ENCODE data around the gene E2F4. TPM values are rescaled to one million over a fixed set of nuclear protein-coding genes. Genes with fewer than 3 reads are reported as not detected.

The E2F4 gene
- total and polyA plus RNA-seq, 2 of the 8 experiments (the other 6 are each of a cell fraction or from before 2014, with no cell fraction given), result 79.9 to 157 TPM

GRCh38 chr16:67229906-67230808, 38.2 kb downstream of the E2F4 start:
- Histone ChIP-seq H3K36me3 (ENCODE audit: control insufficient read depth in 2 of 4, insufficient read depth in 4 of 4, low read length in 3 of 4) (peaks cover 17 to 41% (median 38%) of the 10 kb centered on the region in 4 experiments; a peak in 7 of 8 replicates), H3K9me3 (ENCODE audit: insufficient read depth in 2 of 2, low read depth in 1 of 2, low read length in 1 of 2) (no peaks in the 10 kb centered on the region), H3K27me3 (replicated peaks in 1 of 4; ENCODE audit: control insufficient read depth in 3 of 4, extremely low read depth in 1 of 4, insufficient read depth in 3 of 4, low read length in 3 of 4) (no peaks in the 10 kb centered on the region; a peak in 2 of 7 replicates), H3K18ac (ENCODE audit: extremely low read depth, low read length) (no peak overlapping the region), H4K5ac (ENCODE audit: insufficient read length, low read depth, low read length) (no peak overlapping the region), H3K4me2 (ENCODE audit: insufficient read depth in 1 of 2, low read depth in 2 of 2, low read length in 2 of 2) (no peak overlapping the region), H3K14ac (ENCODE audit: insufficient read length) (no peak overlapping the region), H3K23me2 (ENCODE audit: low read depth, low read length) (peaks cover 5% of the 10 kb centered on the region), H3K4me3 (ENCODE audit: extremely low read depth in 1 of 4, insufficient read depth in 2 of 4, low read depth in 3 of 4, low read length in 4 of 4) (no peak overlapping the region), H2AK5ac (ENCODE audit: low read depth, low read length) (no peak overlapping the region), H3K4ac (replicated peaks; ENCODE audit: insufficient read length, low read depth, low read length) (no peak overlapping the region), H3K79me2 (ENCODE audit: control insufficient read depth in 1 of 2, insufficient read depth in 2 of 2, low read length in 2 of 2) (peaks cover 0 to 13% of the 10 kb centered on the region in 2 experiments; a peak in 2 of 4 replicates), H2BK5ac (ENCODE audit: low read depth, low read length) (no peak overlapping the region), H3K79me1 (ENCODE audit: low read depth, low read length) (no peaks in the 10 kb centered on the region; the same call in 1 of the 2 replicates), H2BK12ac (ENCODE audit: low read depth, low read length) (no peak overlapping the region), H2BK120ac (replicated peaks; ENCODE audit: low read depth, low read length) (no peak overlapping the region), H4K91ac (replicated peaks; ENCODE audit: insufficient read length, low read length) (no peak overlapping the region), H3K56ac (replicated peaks; ENCODE audit: insufficient read length, low read depth, low read length) (no peak overlapping the region), H4K20me1 (replicated peaks in 1 of 2; ENCODE audit: control insufficient read depth in 1 of 2, insufficient read depth in 2 of 2, low read length in 2 of 2) (peaks cover 3 to 14% of the 10 kb centered on the region in 2 experiments), H4K8ac (ENCODE audit: extremely low read depth, insufficient read depth, low read length) (0 out of 2 replicates have a peak overlapping the region, but pooled peaks have one; percentile 6), H3K23ac (ENCODE audit: insufficient read length) (no peak overlapping the region), H2AFZ (ENCODE audit: low read length) (no peak overlapping the region), H2BK20ac (ENCODE audit: low read length) (no peak overlapping the region), H3K4me1 (replicated peaks in 1 of 4; ENCODE audit: control insufficient read depth in 3 of 4, insufficient read depth in 4 of 4, low read length in 3 of 4) (peaks cover 0 to 6% (median 3%) of the 10 kb centered on the region in 4 experiments; a peak in 3 of 7 replicates), H3K9ac (replicated peaks in 1 of 4; ENCODE audit: extremely low read depth in 1 of 4, low read depth in 3 of 4, low read length in 3 of 4) (no peak overlapping the region), H2BK15ac (ENCODE audit: low read length) (no peak overlapping the region), H3K27ac (ENCODE audit: low read depth, low read length) (no peak overlapping the region)
- POLR2A ChIA-PET (ENCODE audit: partially characterized antibody), result interaction anchor here (0.7 to 11.2 kb wide), 6 partner anchors 11 to 285 kb away, joined by 3 to 111 read pairs (median 3); partner anchors contain the start of genes ELMO3, FHOD1 and SLC9A5
- TF ChIP-seq POLR2A (IDR thresholded peaks at IDR 0.05; ENCODE audit: control extremely low read depth in 1 of 2, low read depth in 2 of 2, low read length in 2 of 2), result peak in 1 of 2 experiments; percentile 32; a peak in 1 of 3 replicates
- no peak for TF ChIP-seq JUND (IDR thresholded peaks at IDR 0.05; ENCODE audit: low read length)
- TF ChIP-seq SIX5 (IDR thresholded peaks at IDR 0.05; ENCODE audit: low read depth, low read length), result no peak
- TF ChIP-seq RBBP5 (IDR thresholded peaks at IDR 0.05; ENCODE audit: borderline replicate concordance, low read depth, low read length), result no peak
- no peak for TF ChIP-seq MAX (IDR thresholded peaks at IDR 0.05)
- peak; percentile 33; the same call in 1 of the 2 replicates for TF ChIP-seq POLR2AphosphoS5 (IDR thresholded peaks at IDR 0.05; ENCODE audit: low read depth, low read length)
- TF ChIP-seq SP2 (IDR thresholded peaks at IDR 0.05; ENCODE audit: low read length), result no peak
- no peak for TF ChIP-seq NANOG (IDR thresholded peaks at IDR 0.05; ENCODE audit: insufficient read depth, low read depth, low read length, poor library complexity, severe bottlenecking)
- DNase-seq (ENCODE audit: low read depth in 1 of 2, low spot score in 2 of 2) (no peak), FAIRE-seq (no peak)
- CTCF ChIA-PET (ENCODE audit: partially characterized antibody), result interaction anchor here (0.6 to 1.7 kb wide), 5 partner anchors 9 to 124 kb away, joined by 3 to 6 read pairs (median 3); no protein-coding TSS in a partner anchor
- 90% methylated on average over 28 of the region's 32 CpGs; no CpG with 5 or more reads in 1 of the 2 experiments for whole genome bisulfite sequencing, 2 experiments (ENCODE audit: extremely low coverage in 1 of 2, insufficient coverage in 1 of 2, insufficient read length in 1 of 2, insufficient replicate concordance in 2 of 2, low coverage in 1 of 2, low lambda C conversion rate in 2 of 2, missing lambda C conversion rate in 1 of 2)
